Stimulated activated effector memory CD8-positive, alpha-beta T cell treated with anti-CD3 and anti-CD28 coated beads, Interleukin-12 subunit alpha, Interleukin-12 subunit beta, amount 100 ng/mL, for 72 hours (primary cell): Measurements from ENCODE around the gene ABCC12.

Experiments
- ATAC-seq: fragments of 150-1000 bp; cut with Tn5 transposase; 2 replicates; pipeline ENCODE4 v1.10.0; 2021
- DNase-seq, 2 donors: peaks; one replicate each; pipeline ENCODE4 v3.0.0; 2021 to 2022; ENCODE audit warnings: low spot score in 2 of 2
- H3K27ac Mint-ChIP-seq: one replicate; pipeline ENCODE4 v1.8.0; 2022; ENCODE audit warnings: mild to moderate bottlenecking, mixed read lengths
- H3K36me3 Mint-ChIP-seq: one replicate; pipeline ENCODE4 v1.8.0; 2022; ENCODE audit warnings: mild to moderate bottlenecking, mixed read lengths
- H3K4me1 Mint-ChIP-seq: one replicate; pipeline ENCODE4 v1.8.0; 2022; ENCODE audit warnings: mixed read lengths
- H3K4me3 Mint-ChIP-seq: one replicate; pipeline ENCODE4 v1.8.0; 2022; ENCODE audit warnings: mild to moderate bottlenecking, mixed read lengths
- H3K9me3 Mint-ChIP-seq: one replicate; pipeline ENCODE4 v1.8.0; 2022; ENCODE audit warnings: mixed read lengths

The ABCC12 gene

GRCh38 chr16:48128769-48129168, 27.0 kb downstream of the ABCC12 start:
- no peaks in the 10 kb centered on the region for H3K9me3 Mint-ChIP-seq
- DNase-seq (no peak), ATAC-seq (no peak)
- no peaks in the 10 kb centered on the region for H3K4me1 Mint-ChIP-seq
- H3K36me3 Mint-ChIP-seq: no peaks in the 10 kb centered on the region
- no peak overlapping the region for H3K27ac Mint-ChIP-seq
- H3K4me3 Mint-ChIP-seq: no peak overlapping the region

- Mint-ChIP-seq H3K27ac (no peak overlapping the region), H3K36me3 (no peaks in the 10 kb centered on the region), H3K4me3 (no peak overlapping the region), H3K9me3 (no peaks in the 10 kb centered on the region), H3K4me1 (peaks cover 8% of the 10 kb centered on the region)
- ATAC-seq: no peak
- DNase-seq: no peak
These were observed 28.8 kb downstream of the ABCC12 start for GRCh38 chr16:48126801-48127644.

- Mint-ChIP-seq H3K27ac (no peak overlapping the region), H3K9me3 (no peaks in the 10 kb centered on the region), H3K4me3 (no peak overlapping the region), H3K36me3 (no peaks in the 10 kb centered on the region), H3K4me1 (peaks cover 8% of the 10 kb centered on the region)
- ATAC-seq: no peak
- DNase-seq: no peak
These were observed 29.9 kb downstream of the ABCC12 start for GRCh38 chr16:48125888-48126287.

- Mint-ChIP-seq H3K9me3 (no peaks in the 10 kb centered on the region), H3K4me3 (no peak overlapping the region), H3K36me3 (no peaks in the 10 kb centered on the region), H3K4me1 (peaks cover 8% of the 10 kb centered on the region), H3K27ac (no peak overlapping the region)
- no peak for ATAC-seq
- DNase-seq: no peak
These were observed 31.5 kb downstream of the ABCC12 start for GRCh38 chr16:48124266-48124665.

- peak in 1 of 2 donors; percentile 56 for DNase-seq
- peak; percentile 92 for ATAC-seq
- peaks cover 8% of the 10 kb centered on the region for H3K4me1 Mint-ChIP-seq
- no peaks in the 10 kb centered on the region for H3K36me3 Mint-ChIP-seq
- H3K9me3 Mint-ChIP-seq: no peaks in the 10 kb centered on the region
- H3K4me3 Mint-ChIP-seq: no peak overlapping the region
- H3K27ac Mint-ChIP-seq: no peak overlapping the region
These were observed 32.5 kb downstream of the ABCC12 start for GRCh38 chr16:48123104-48123788.

- Mint-ChIP-seq H3K9me3 (no peaks in the 10 kb centered on the region), H3K36me3 (no peaks in the 10 kb centered on the region), H3K27ac (no peak overlapping the region), H3K4me3 (no peak overlapping the region), H3K4me1 (peaks cover 8% of the 10 kb centered on the region)
- DNase-seq: no peak
- ATAC-seq: no peak
These were observed 34.5 kb downstream of the ABCC12 start for GRCh38 chr16:48121276-48121675.

- DNase-seq (no peak), ATAC-seq (no peak)
- Mint-ChIP-seq H3K4me3 (no peak overlapping the region), H3K4me1 (peaks cover 8% of the 10 kb centered on the region), H3K27ac (no peak overlapping the region), H3K9me3 (no peaks in the 10 kb centered on the region), H3K36me3 (no peaks in the 10 kb centered on the region)
These were observed 37.0 kb downstream of the ABCC12 start for GRCh38 chr16:48118841-48119240.

- Mint-ChIP-seq H3K27ac (no peak overlapping the region), H3K9me3 (no peaks in the 10 kb centered on the region), H3K4me1 (no peaks in the 10 kb centered on the region), H3K4me3 (no peak overlapping the region), H3K36me3 (no peaks in the 10 kb centered on the region)
- ATAC-seq: peak; percentile 71
- peak; percentile 39 to 72 for DNase-seq
These were observed 38.3 kb downstream of the ABCC12 start for GRCh38 chr16:48117217-48118105.

- no peaks in the 10 kb centered on the region for H3K4me1 Mint-ChIP-seq
- H3K36me3 Mint-ChIP-seq: no peaks in the 10 kb centered on the region
- ATAC-seq (no peak), DNase-seq (no peak)
- no peaks in the 10 kb centered on the region for H3K9me3 Mint-ChIP-seq
- H3K27ac Mint-ChIP-seq: no peak overlapping the region
- H3K4me3 Mint-ChIP-seq: no peak overlapping the region
These were observed 40.5 kb downstream of the ABCC12 start for GRCh38 chr16:48115299-48115698.

- no peak for DNase-seq
- H3K27ac Mint-ChIP-seq: no peak overlapping the region
- no peaks in the 10 kb centered on the region for H3K9me3 Mint-ChIP-seq
- no peaks in the 10 kb centered on the region for H3K4me1 Mint-ChIP-seq
- no peak overlapping the region for H3K4me3 Mint-ChIP-seq
- ATAC-seq: no peak
- H3K36me3 Mint-ChIP-seq: no peaks in the 10 kb centered on the region
These were observed 41.4 kb downstream of the ABCC12 start for GRCh38 chr16:48114410-48114809.

- H3K27ac Mint-ChIP-seq: no peak overlapping the region
- no peaks in the 10 kb centered on the region for H3K4me1 Mint-ChIP-seq
- no peaks in the 10 kb centered on the region for H3K36me3 Mint-ChIP-seq
- ATAC-seq: no peak
- no peak for DNase-seq
- no peak overlapping the region for H3K4me3 Mint-ChIP-seq
- no peaks in the 10 kb centered on the region for H3K9me3 Mint-ChIP-seq
These were observed 42.3 kb downstream of the ABCC12 start for GRCh38 chr16:48113471-48113870.

GRCh38 chr16:48113001-48113400, 42.8 kb downstream of the ABCC12 start:
- Mint-ChIP-seq H3K36me3 (no peaks in the 10 kb centered on the region), H3K9me3 (no peaks in the 10 kb centered on the region), H3K4me3 (no peak overlapping the region), H3K27ac (no peak overlapping the region), H3K4me1 (no peaks in the 10 kb centered on the region)
- ATAC-seq: no peak
- DNase-seq: no peak

- no peaks in the 10 kb centered on the region for H3K9me3 Mint-ChIP-seq
- no peak overlapping the region for H3K27ac Mint-ChIP-seq
- H3K4me1 Mint-ChIP-seq: no peaks in the 10 kb centered on the region
- H3K36me3 Mint-ChIP-seq: no peaks in the 10 kb centered on the region
- ATAC-seq (no peak), DNase-seq (no peak)
- no peak overlapping the region for H3K4me3 Mint-ChIP-seq
These were observed 43.2 kb downstream of the ABCC12 start for GRCh38 chr16:48112600-48112999.

GRCh38 chr16:48110982-48111381, 44.8 kb downstream of the ABCC12 start:
- ATAC-seq (no peak), DNase-seq (no peak)
- H3K4me1 Mint-ChIP-seq: no peaks in the 10 kb centered on the region
- H3K36me3 Mint-ChIP-seq: no peaks in the 10 kb centered on the region
- no peaks in the 10 kb centered on the region for H3K9me3 Mint-ChIP-seq
- no peak overlapping the region for H3K4me3 Mint-ChIP-seq
- H3K27ac Mint-ChIP-seq: no peak overlapping the region

- H3K4me1 Mint-ChIP-seq: no peaks in the 10 kb centered on the region
- DNase-seq (no peak), ATAC-seq (no peak)
- no peak overlapping the region for H3K27ac Mint-ChIP-seq
- no peaks in the 10 kb centered on the region for H3K9me3 Mint-ChIP-seq
- no peaks in the 10 kb centered on the region for H3K36me3 Mint-ChIP-seq
- no peak overlapping the region for H3K4me3 Mint-ChIP-seq
These were observed 45.8 kb downstream of the ABCC12 start for GRCh38 chr16:48110000-48110399.
